Vagina (tissue), 2 donors: Measurements from ENCODE around the gene CMIP. TPM values are rescaled to one million over a fixed set of nuclear protein-coding genes. Genes with fewer than 3 reads are reported as not detected.

ENCODE experiments used
- DNase-seq, 2 donors: peaks; one replicate each; pipeline ENCODE4 v3.0.0-alpha.2; 2017; ENCODE audit errors: extremely low spot score in 2 of 2
- H3K27ac ChIP-seq: fragments of 200-600 bp; sonication (generic); one replicate; pipeline ENCODE4 v1.5.1; 2019
- H3K27me3 ChIP-seq: fragments of 200-600 bp; sonication (generic); one replicate; pipeline ENCODE4 v1.5.1; 2019
- H3K36me3 ChIP-seq, 2 donors: fragments of 200-600 bp; sonication (generic); one replicate each; pipeline ENCODE4 v1.5.1; 2017 to 2019
- H3K4me1 ChIP-seq: fragments of 200-600 bp; sonication (generic); one replicate; pipeline ENCODE4 v1.5.1; 2019
- H3K4me3 ChIP-seq, 2 donors: fragments of 200-600 bp; sonication (generic); 1 replicate in 1 of 2; 2 replicates in 1 of 2; pipeline ENCODE4 v1.5.1; 2016 to 2019
- H3K9me3 ChIP-seq: fragments of 200-600 bp; sonication (generic); one replicate; pipeline ENCODE4 v1.5.1; 2019
- POLR2A ChIP-seq, 2 donors: fragments of 450-650 bp; IDR thresholded peaks; one replicate each; pipeline ENCODE4 v1.6.1; 2017; ENCODE audit warnings: antibody characterized with exemption in 2 of 2, mild to moderate bottlenecking in 2 of 2, moderate library complexity in 2 of 2
- POLR2AphosphoS5 ChIP-seq, 2 donors: sonication (generic); formaldehyde crosslinking; IDR thresholded peaks; one replicate each; pipeline ENCODE4 v1.9.0; 2017; ENCODE audit warnings: antibody characterized with exemption in 2 of 2, mild to moderate bottlenecking in 2 of 2, low read depth in 1 of 2; ENCODE audit not compliant: insufficient read depth in 1 of 2
- intact Hi-C: fragments of 100-400 bp; cut with DNase I; formaldehyde crosslinking; loops from one replicate; pipeline ENCODE4 v1.15.1; 2023
- total RNA-seq: library from RNA; depleted of rRNA; stranded (reverse); fragments of >200 nt; gene quantifications from one replicate; pipeline ENCODE4 v1.2.3, GENCODE V29; 2016
- TF ChIP-seq, protein P1 (sequence below), 3 experiments: fragments of 450-650 bp in 2 of 3; fragments of 200-600 bp in 1 of 3; sonication (generic) in 1 of 3; IDR thresholded peaks; one replicate each; pipeline ENCODE4 v1.5.1; 2017 to 2019; ENCODE audit warnings: antibody characterized with exemption in 3 of 3, mild to moderate bottlenecking in 2 of 3, moderate library complexity in 2 of 3

Gene CMIP
- total RNA-seq, 1 donor from 2014 or later: 66.3 TPM

DNA sequence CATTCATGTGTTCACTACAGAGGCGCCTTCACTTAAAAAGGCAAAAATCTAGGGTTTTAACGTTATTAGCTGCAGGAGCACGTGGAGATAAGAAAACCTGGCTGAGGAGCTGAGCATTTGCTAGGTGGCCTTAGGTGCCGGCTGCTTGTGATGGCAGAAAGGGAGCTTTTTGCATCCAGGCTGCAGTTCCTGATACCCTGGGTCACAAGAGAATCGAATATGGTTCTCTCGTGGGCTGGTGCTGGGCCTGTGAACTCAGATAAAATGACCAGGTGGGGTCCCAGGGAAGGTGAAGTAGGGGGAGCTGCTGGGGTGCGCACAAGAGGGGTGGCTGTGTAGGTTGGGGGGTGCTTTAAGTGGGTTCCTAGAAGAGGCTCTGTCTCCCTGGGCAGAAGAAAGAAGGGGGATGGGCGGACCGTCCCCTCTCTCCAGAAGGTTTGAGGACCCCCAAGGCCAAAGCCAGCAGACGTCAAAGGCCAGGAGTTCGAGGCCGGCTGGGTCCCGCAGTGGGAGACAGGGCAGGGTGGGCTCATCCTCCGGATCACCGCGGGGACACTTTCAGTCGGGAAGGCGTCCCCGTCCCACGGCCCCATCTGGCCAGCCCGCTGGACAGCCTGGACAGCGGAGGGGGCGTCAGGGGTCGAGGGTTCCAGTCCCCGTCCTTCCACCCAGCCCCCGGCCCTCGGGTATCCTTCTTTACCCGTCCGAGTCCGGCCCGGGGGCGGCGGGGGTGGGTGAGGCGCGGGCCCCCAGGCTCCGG, 740 bp upstream of the CMIP start:
- intact Hi-C loops: no loop called here
- H3K4me3 ChIP-seq: peak overlapping the region; percentile 87 to 97

DNA sequence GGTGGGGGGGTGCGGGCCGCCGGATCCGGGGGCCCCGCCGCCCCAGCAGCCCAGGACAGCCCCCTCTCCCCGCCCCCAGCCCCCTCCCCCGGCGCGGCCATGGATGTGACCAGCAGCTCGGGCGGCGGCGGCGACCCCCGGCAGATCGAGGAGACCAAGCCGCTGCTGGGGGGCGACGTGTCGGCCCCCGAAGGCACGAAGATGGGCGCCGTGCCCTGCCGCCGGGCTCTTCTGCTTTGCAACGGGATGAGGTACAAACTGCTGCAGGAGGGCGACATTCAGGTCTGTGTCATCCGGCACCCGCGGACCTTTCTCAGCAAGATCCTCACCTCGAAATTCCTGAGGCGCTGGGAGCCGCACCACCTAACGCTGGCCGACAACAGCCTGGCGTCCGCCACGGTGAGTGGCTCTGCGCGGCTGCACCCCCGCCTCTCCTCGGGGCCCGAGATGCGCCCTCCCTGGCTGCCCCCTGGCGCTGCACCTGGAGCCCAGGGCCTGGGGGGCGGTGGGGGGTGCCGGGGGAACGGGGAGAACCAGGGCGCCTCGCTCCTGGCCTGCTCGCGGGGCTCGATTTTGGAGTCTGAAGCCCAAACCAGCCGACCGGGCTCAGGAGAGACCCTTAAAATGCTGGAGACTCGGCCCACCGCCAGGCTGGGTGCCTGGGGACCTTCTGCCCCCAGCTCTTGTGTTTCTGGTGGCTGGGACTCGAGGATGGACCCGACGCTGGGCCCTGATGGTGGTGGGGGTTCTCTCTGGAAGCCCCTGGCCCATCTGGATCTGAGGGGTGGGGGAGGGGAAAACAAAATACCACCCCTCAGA, 744 bp downstream of the CMIP start:
- DNase-seq: no peak
- peaks cover 40% of the 10 kb centered on the region for H3K4me1 ChIP-seq

More for the DNA sequence above, 740 bp upstream of the CMIP start:
- H3K9me3 ChIP-seq: no peaks in the 10 kb centered on the region
- H3K36me3 ChIP-seq: no peaks in the 10 kb centered on the region
- peak overlapping the region; percentile 89 for H3K27ac ChIP-seq
- TF ChIP-seq, protein P1, sequence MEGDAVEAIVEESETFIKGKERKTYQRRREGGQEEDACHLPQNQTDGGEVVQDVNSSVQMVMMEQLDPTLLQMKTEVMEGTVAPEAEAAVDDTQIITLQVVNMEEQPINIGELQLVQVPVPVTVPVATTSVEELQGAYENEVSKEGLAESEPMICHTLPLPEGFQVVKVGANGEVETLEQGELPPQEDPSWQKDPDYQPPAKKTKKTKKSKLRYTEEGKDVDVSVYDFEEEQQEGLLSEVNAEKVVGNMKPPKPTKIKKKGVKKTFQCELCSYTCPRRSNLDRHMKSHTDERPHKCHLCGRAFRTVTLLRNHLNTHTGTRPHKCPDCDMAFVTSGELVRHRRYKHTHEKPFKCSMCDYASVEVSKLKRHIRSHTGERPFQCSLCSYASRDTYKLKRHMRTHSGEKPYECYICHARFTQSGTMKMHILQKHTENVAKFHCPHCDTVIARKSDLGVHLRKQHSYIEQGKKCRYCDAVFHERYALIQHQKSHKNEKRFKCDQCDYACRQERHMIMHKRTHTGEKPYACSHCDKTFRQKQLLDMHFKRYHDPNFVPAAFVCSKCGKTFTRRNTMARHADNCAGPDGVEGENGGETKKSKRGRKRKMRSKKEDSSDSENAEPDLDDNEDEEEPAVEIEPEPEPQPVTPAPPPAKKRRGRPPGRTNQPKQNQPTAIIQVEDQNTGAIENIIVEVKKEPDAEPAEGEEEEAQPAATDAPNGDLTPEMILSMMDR (IDR thresholded peaks at IDR 0.05): no peak
- TF ChIP-seq POLR2AphosphoS5 (IDR thresholded peaks at IDR 0.05; ENCODE audit: insufficient read depth in 1 of 2, low read depth in 1 of 2) (peak in 1 of 2 donors; percentile 63), POLR2A (IDR thresholded peaks at IDR 0.05) (no peak)
- no peaks in the 10 kb centered on the region for H3K27me3 ChIP-seq
- peaks cover 26% of the 10 kb centered on the region for H3K4me1 ChIP-seq
- no peak for DNase-seq

DNA sequence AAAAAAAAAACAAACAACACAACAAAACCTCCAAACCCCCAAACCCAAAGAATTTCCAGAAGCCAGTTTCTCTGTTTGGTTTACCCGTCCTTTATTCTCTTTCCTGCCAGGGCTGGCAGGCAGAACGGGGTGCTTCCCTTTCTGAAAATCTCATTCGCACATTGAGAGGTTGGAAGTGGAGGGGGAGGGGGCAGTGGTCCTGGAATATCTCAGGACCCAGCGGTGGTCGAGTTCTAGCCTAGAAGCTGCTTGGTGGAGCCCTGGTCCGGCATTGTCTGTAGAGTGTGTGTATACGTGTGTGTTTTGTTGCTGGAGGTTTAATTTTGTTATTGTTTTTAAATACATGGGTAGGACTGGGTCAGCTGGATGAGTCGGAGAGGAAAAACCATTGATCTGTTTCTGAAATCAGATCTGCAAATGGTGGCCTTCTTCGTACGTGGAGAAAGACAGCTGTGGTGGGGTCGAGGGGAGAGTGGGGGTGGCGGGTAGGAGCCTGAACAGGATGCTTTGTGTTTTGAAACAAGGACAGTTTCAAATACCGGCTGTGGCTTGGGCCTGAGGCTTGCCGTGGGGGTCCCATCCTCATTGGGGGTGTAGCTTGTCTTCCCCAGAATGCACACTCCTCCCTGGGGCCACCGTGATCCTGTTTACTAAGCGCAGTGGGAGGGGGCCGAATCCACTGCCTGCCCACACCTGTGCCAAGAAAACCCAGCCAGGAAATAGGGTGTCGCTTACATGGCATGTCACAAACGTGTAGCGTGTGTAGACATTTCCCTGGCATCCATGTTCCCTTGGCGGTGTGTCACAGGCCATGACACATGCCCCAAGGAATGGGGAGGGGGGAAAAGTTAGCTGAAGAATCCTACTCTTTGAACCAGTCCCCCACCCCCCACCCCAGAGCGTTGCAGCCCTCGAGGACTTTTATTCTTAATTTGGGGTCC, 1.6 kb downstream of the CMIP start:
- DNase-seq: no peak
- peak overlapping the region; percentile 87 to 97 for H3K4me3 ChIP-seq
- no peaks in the 10 kb centered on the region for H3K27me3 ChIP-seq
- TF ChIP-seq POLR2A (IDR thresholded peaks at IDR 0.05) (no peak), POLR2AphosphoS5 (IDR thresholded peaks at IDR 0.05; ENCODE audit: insufficient read depth in 1 of 2, low read depth in 1 of 2) (peak; percentile 37 to 58)
- TF ChIP-seq, protein P1 (IDR thresholded peaks at IDR 0.05): no peak
- peaks cover 42% of the 10 kb centered on the region for H3K4me1 ChIP-seq
- peak overlapping the region; percentile 93 for H3K27ac ChIP-seq
- H3K36me3 ChIP-seq: no peaks in the 10 kb centered on the region
- intact Hi-C loops: loop anchor here (5.0 kb wide), 1 partner anchor 161 kb away; no protein-coding TSS in a partner anchor
- H3K9me3 ChIP-seq: no peaks in the 10 kb centered on the region

More for the DNA sequence above, 744 bp downstream of the CMIP start:
- peak overlapping the region; percentile 87 to 97 for H3K4me3 ChIP-seq
- intact Hi-C loops: loop anchor here (5.0 kb wide), 1 partner anchor 162 kb away; no protein-coding TSS in a partner anchor
- peak overlapping the region; percentile 93 for H3K27ac ChIP-seq
- no peaks in the 10 kb centered on the region for H3K9me3 ChIP-seq
- H3K27me3 ChIP-seq: no peaks in the 10 kb centered on the region
- TF ChIP-seq, protein P1 (IDR thresholded peaks at IDR 0.05): no peak
- no peak for TF ChIP-seq POLR2AphosphoS5 (IDR thresholded peaks at IDR 0.05; ENCODE audit: insufficient read depth in 1 of 2, low read depth in 1 of 2)
- no peak for TF ChIP-seq POLR2A (IDR thresholded peaks at IDR 0.05)
- no peaks in the 10 kb centered on the region for H3K36me3 ChIP-seq

DNA sequence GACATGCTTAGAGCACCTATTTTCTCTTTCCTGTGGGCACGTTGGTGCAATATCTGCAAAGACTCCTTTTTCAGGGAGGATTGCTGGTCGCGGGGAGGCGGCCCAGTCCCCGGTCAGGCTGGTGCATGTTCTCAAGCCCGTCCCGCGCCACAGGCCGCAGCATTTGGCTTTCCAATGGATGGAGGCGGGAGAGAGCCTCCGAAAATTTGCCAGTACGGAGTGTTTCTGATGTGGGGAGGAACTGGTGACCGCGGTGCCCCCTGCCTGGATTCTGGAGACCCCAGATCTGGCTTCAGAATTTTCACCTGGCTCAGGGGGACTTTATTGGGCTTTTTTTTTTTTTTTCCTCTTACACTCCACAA, 2.3 kb downstream of the CMIP start:
- H3K36me3 ChIP-seq: no peaks in the 10 kb centered on the region
- peak overlapping the region; percentile 93 for H3K27ac ChIP-seq
- peaks cover 48% of the 10 kb centered on the region for H3K4me1 ChIP-seq
- TF ChIP-seq, protein P1 (IDR thresholded peaks at IDR 0.05): no peak
- TF ChIP-seq POLR2AphosphoS5 (IDR thresholded peaks at IDR 0.05; ENCODE audit: insufficient read depth in 1 of 2, low read depth in 1 of 2): no peak
- TF ChIP-seq POLR2A (IDR thresholded peaks at IDR 0.05): no peak
- intact Hi-C loops: loop anchor here (5.0 kb wide), 1 partner anchor 160 kb away; no protein-coding TSS in a partner anchor
- DNase-seq: no peak
- no peaks in the 10 kb centered on the region for H3K9me3 ChIP-seq
- no peaks in the 10 kb centered on the region for H3K27me3 ChIP-seq
- peak overlapping the region; percentile 87 to 97 for H3K4me3 ChIP-seq
